HCT116 (cell line): Measurements from ENCODE around the gene WDR70. TPM values are rescaled to one million over a fixed set of nuclear protein-coding genes. Genes with fewer than 3 reads are reported as not detected.

ENCODE experiments used
- ATAC-seq: fragments of 200-7000 bp; cut with Tn5 transposase; 2 replicates; pipeline ENCODE4 v1.9.1; 2020; ENCODE audit warnings: mild to moderate bottlenecking, moderate library complexity
- BruUV-seq: library from RNA; stranded (reverse); fragments of 400-500 nt; replicated peaks from 2 replicates; lab custom pipeline; 2021; lab: Mats Ljungman, UMichigan
- CTCF ChIA-PET: fragments of 300-600 bp; sonication (Branson Sonifier 250); formaldehyde crosslinking; loops from one replicate; lab custom pipeline; 2021; ENCODE audit warnings: antibody characterized with exemption; lab: Charles Lee
- POLR2A ChIA-PET: fragments of 300-600, 350-600 bp; sonication (Branson Sonifier 250); formaldehyde crosslinking; loops from one replicate; lab custom pipeline; 2021; ENCODE audit warnings: antibody characterized with exemption; lab: Charles Lee
- RAD21 ChIA-PET, 2 experiments: fragments of 300-600 bp; sonication (Branson Sonifier 250); formaldehyde crosslinking; loops; one replicate each; lab custom pipeline; 2023; ENCODE audit warnings: low total read pairs in 2 of 2; ENCODE audit not compliant: uncharacterized antibody in 2 of 2, unreplicated experiment in 2 of 2, low non-redundant PET in 1 of 2; lab: Charles Lee
- DNase-seq: peaks from one replicate; pipeline ENCODE4 v3.0.0-alpha.2; 2010; ENCODE audit warnings: low read depth, low spot score
- H2AFZ ChIP-seq: fragments of 200-600 bp; shearing (Covaris generic), sonication (generic); 2 replicates; pipeline ENCODE4 v1.6.1; 2017; ENCODE audit warnings: low read depth, mixed run types, mixed read lengths, antibody characterized with exemption, low read length; ENCODE audit not compliant: poor library complexity, severe bottlenecking
- H3K27ac ChIP-seq: 2 replicates; pipeline ENCODE4 v1.5.1; 2012; ENCODE audit warnings: low read depth, low read length
- H3K27me3 ChIP-seq: fragments of 200-600 bp; sonication (generic); 2 replicates; pipeline ENCODE4 v1.6.1; 2016; ENCODE audit warnings: mixed run types, low read length, mixed read lengths; ENCODE audit not compliant: insufficient read depth
- H3K36me3 ChIP-seq, 2 experiments: fragments of 200-500 bp in 1 of 2; fragments of 200-600 bp in 1 of 2; sonication (Bioruptor generic) in 1 of 2; sonication (generic) in 1 of 2; 2 replicates each; pipeline versions ENCODE4 v1.5.1 to v1.6.1; 2014 to 2016; ENCODE audit warnings: low read length in 2 of 2, inconsistent platforms in 1 of 2, mixed read lengths in 1 of 2, mixed run types in 1 of 2; ENCODE audit not compliant: insufficient read depth in 2 of 2, control insufficient read depth in 1 of 2
- H3K4me1 ChIP-seq, 2 experiments: fragments of 200-600 bp in 1 of 2; sonication (generic) in 1 of 2; 2 replicates each; pipeline versions ENCODE4 v1.5.1 to v1.6.1; 2012 to 2017; ENCODE audit warnings: low read length in 2 of 2, inconsistent platforms in 1 of 2, mild to moderate bottlenecking in 1 of 2, mixed read lengths in 1 of 2, mixed run types in 1 of 2, moderate library complexity in 1 of 2; ENCODE audit not compliant: insufficient read depth in 2 of 2, control insufficient read depth in 1 of 2
- H3K4me2 ChIP-seq: fragments of 200-600 bp; sonication (generic); 2 replicates; pipeline ENCODE4 v1.6.1; 2017; ENCODE audit warnings: mixed run types, low read length, mixed read lengths
- H3K4me3 ChIP-seq, 2 experiments: fragments of 200-600 bp in 1 of 2; sonication (generic) in 1 of 2; replicated peaks in 1 of 2; 2 replicates each; pipeline ENCODE4 v1.5.1; 2011 to 2016; ENCODE audit warnings: low read length in 2 of 2, control low read depth in 1 of 2, low read depth in 1 of 2, mild to moderate bottlenecking in 1 of 2, mixed read lengths in 1 of 2, mixed run types in 1 of 2
- H3K79me2 ChIP-seq: fragments of 200-600 bp; sonication (generic); 2 replicates; pipeline ENCODE4 v1.6.1; 2017; ENCODE audit warnings: mild to moderate bottlenecking, mixed run types, low read length, moderate library complexity, mixed read lengths; ENCODE audit not compliant: insufficient read depth
- H3K9ac ChIP-seq: fragments of 200-600 bp; sonication (generic); 2 replicates; pipeline ENCODE4 v1.6.1; 2016; ENCODE audit warnings: low read length, mixed read lengths
- H3K9me2 ChIP-seq: fragments of 200-600 bp; sonication (generic), shearing (Covaris generic); 2 replicates; pipeline ENCODE4 v1.6.1; 2017; ENCODE audit warnings: mixed run types, mild to moderate bottlenecking, moderate library complexity; ENCODE audit not compliant: insufficient read depth
- H3K9me3 ChIP-seq, 2 experiments: fragments of 200-500 bp in 1 of 2; fragments of 200-600 bp in 1 of 2; sonication (Bioruptor generic) in 1 of 2; sonication (generic) in 1 of 2; 2 replicates each; pipeline ENCODE4 v1.6.1; 2014 to 2017; ENCODE audit warnings: low read length in 2 of 2, mixed read lengths in 2 of 2, inconsistent platforms in 1 of 2, low read depth in 1 of 2, mild to moderate bottlenecking in 1 of 2, mixed run types in 1 of 2, moderate library complexity in 1 of 2; ENCODE audit not compliant: control insufficient read depth in 1 of 2, insufficient read depth in 1 of 2
- H4K20me1 ChIP-seq: fragments of 200-600 bp; sonication (generic), shearing (Covaris generic); 2 replicates; pipeline ENCODE4 v1.6.1; 2017; ENCODE audit warnings: mixed run types, mild to moderate bottlenecking, moderate library complexity; ENCODE audit not compliant: insufficient read depth
- ATF3 ChIP-seq: IDR thresholded peaks from 2 replicates; pipeline ENCODE4 v1.6.1; 2012
- CBX3 ChIP-seq: IDR thresholded peaks from 2 replicates; pipeline ENCODE4 v1.6.1; 2012; ENCODE audit warnings: low read depth
- CEBPB ChIP-seq: IDR thresholded peaks from 2 replicates; pipeline ENCODE4 v1.6.1; 2012; ENCODE audit warnings: low read depth
- EGR1 ChIP-seq: IDR thresholded peaks from 2 replicates; pipeline ENCODE4 v1.6.1; 2012; ENCODE audit warnings: low read depth
- EZH2 ChIP-seq: fragments of 200-600 bp; sonication (generic); IDR thresholded peaks from 2 replicates; pipeline ENCODE4 v1.6.1; 2017; ENCODE audit warnings: antibody characterized with exemption, mixed run types
- FOSL1 ChIP-seq: IDR thresholded peaks from 2 replicates; pipeline ENCODE4 v1.6.1; 2012; ENCODE audit warnings: low read depth
- JUND ChIP-seq: IDR thresholded peaks from 2 replicates; pipeline ENCODE4 v1.6.1; 2012
- MAX ChIP-seq: IDR thresholded peaks from 2 replicates; pipeline ENCODE4 v1.6.1; 2012
- POLR2AphosphoS5 ChIP-seq: IDR thresholded peaks from 2 replicates; pipeline ENCODE4 v1.6.1; 2011; ENCODE audit warnings: mild to moderate bottlenecking, low read depth, low read length, moderate library complexity
- RAD21 ChIP-seq: IDR thresholded peaks from 2 replicates; pipeline ENCODE4 v1.6.1; 2012; ENCODE audit warnings: low read depth, mild to moderate bottlenecking
- REST ChIP-seq: IDR thresholded peaks from 2 replicates; pipeline ENCODE4 v1.6.1; 2012; ENCODE audit warnings: low read depth
- SIN3A ChIP-seq: IDR thresholded peaks from 2 replicates; pipeline ENCODE4 v1.6.1; 2012; ENCODE audit warnings: low read depth
- SP1 ChIP-seq: IDR thresholded peaks from 2 replicates; pipeline ENCODE4 v1.6.1; 2012; ENCODE audit warnings: low read depth
- SRF ChIP-seq: IDR thresholded peaks from 2 replicates; pipeline ENCODE4 v1.6.1; 2012; ENCODE audit warnings: low read depth
- TCF7L2 ChIP-seq: IDR thresholded peaks from 2 replicates; pipeline ENCODE4 v1.7.0; 2011; ENCODE audit warnings: borderline replicate concordance, inconsistent platforms; ENCODE audit not compliant: insufficient read depth, insufficient read length; ENCODE audit errors: extremely low read depth
- YY1 ChIP-seq: IDR thresholded peaks from 2 replicates; pipeline ENCODE4 v1.6.1; 2011; ENCODE audit warnings: low read length, low read depth, moderate library complexity, mild to moderate bottlenecking; ENCODE audit not compliant: insufficient replicate concordance; ENCODE audit errors: extremely low read depth
- ZBTB33 ChIP-seq: IDR thresholded peaks from 2 replicates; pipeline ENCODE4 v1.6.1; 2011; ENCODE audit warnings: mild to moderate bottlenecking, low read length, moderate library complexity; ENCODE audit not compliant: insufficient replicate concordance; ENCODE audit errors: extremely low read depth
- ZNF274 ChIP-seq: fragments of 200-500 bp; sonication (Bioruptor generic); IDR thresholded peaks from 2 replicates; pipeline ENCODE4 v1.6.1; 2014; ENCODE audit warnings: mild to moderate bottlenecking, low read depth, low read length, inconsistent platforms
- intact Hi-C: fragments of 100-400 bp; cut with micrococcal nuclease; formaldehyde crosslinking; loops from 2 replicates; pipeline ENCODE4 v1.10.0; 2022
- total RNA-seq: library from RNA; stranded (reverse); gene quantifications from one replicate; pipeline ENCODE4 v1.2.1, GENCODE V29; 2021; ENCODE audit not compliant: unreplicated experiment

The WDR70 gene
- total RNA-seq, 1 experiment from 2014 or later = 31.1 TPM

GRCh38 chr5:37714756-37715155 lies 335.6 kb downstream of the WDR70 start:
- intact Hi-C loops = no loop called here

More at GRCh38 chr5:37714756-37715155, 335.6 kb downstream of the WDR70 start:
- Histone ChIP-seq H3K4me1 (peaks cover 10 to 19% of the 10 kb centered on the region in 2 experiments), H3K9ac (no peak overlapping the region), H3K36me3 (no peaks in the 10 kb centered on the region), H3K27ac (no peak overlapping the region), H3K79me2 (no peaks in the 10 kb centered on the region), H3K4me2 (no peak overlapping the region), H3K4me3 (no peak overlapping the region), H3K9me3 (no peaks in the 10 kb centered on the region), H3K27me3 (no peaks in the 10 kb centered on the region), H2AFZ (no peak overlapping the region), H3K9me2 (no peaks in the 10 kb centered on the region), H4K20me1 (no peaks in the 10 kb centered on the region)
- POLR2A ChIA-PET = no interaction called here
- CTCF ChIA-PET = no interaction called here
- RAD21 ChIA-PET = no interaction called here
- DNase-seq = no peak
- BruUV-seq = no TSS peak
- TF ChIP-seq ZBTB33 = no peak
- no peak for TF ChIP-seq EZH2
- TF ChIP-seq YY1 = no peak
- TF ChIP-seq JUND = no peak
- TF ChIP-seq SP1 = no peak
- no peak for TF ChIP-seq TCF7L2
- no peak for TF ChIP-seq MAX
- TF ChIP-seq ZNF274 = no peak
- TF ChIP-seq POLR2AphosphoS5 = no peak
- no peak for TF ChIP-seq CBX3
- no peak for TF ChIP-seq CEBPB
- TF ChIP-seq REST = no peak
- no peak for TF ChIP-seq ATF3
- TF ChIP-seq SRF = no peak
- no peak for TF ChIP-seq SIN3A
- no peak for TF ChIP-seq EGR1
- TF ChIP-seq FOSL1 = no peak
- TF ChIP-seq RAD21 = no peak
- no peak for ATAC-seq
